Measurements from ENCODE around the gene PDE3B. TPM values are rescaled to one million over a fixed set of nuclear protein-coding genes. Genes with fewer than 3 reads are reported as not detected.
"Not testable (repeated sequence)": the region's sequence is repeated elsewhere in the genome, so short reads cannot be mapped to it uniquely, and the experiment has no call there.

PDE3B gene
- total RNA-seq, 1 experiment from 2014 or later: 0.23 TPM

DNA sequence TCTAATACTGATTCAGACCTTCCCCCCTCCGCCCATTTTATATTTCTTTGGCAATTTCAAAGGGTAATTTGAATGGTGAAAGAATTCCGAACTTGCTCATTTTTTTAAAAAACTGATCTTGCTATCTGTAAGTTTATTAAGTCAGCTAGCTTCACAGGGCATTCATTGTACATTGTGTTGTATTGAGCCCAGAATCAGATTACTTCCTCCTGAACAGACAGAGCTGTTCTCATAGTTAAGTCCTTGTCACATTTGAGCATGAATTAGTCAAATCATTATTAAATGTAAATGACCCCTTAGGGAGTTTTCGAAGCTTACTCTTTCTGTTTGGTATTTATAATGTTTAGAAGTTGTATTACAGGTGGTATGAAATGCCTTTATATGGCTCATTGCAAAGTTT is 214.0 kb downstream of the PDE3B start:
- DNase-seq (ENCODE audit: unreplicated experiment): no peak
- Mint-ChIP-seq H3K9me3 (ENCODE audit: unreplicated experiment) (no peaks in the 10 kb centered on the region), H3K36me3 (ENCODE audit: insufficient read depth, unreplicated experiment) (no peaks in the 10 kb centered on the region), H3K27me3 (ENCODE audit: insufficient read depth, unreplicated experiment) (peaks cover 22% of the 10 kb centered on the region), H3K27ac (ENCODE audit: low read depth, unreplicated experiment) (no peak overlapping the region), H3K4me3 (ENCODE audit: unreplicated experiment) (no peak overlapping the region), H3K4me1 (ENCODE audit: insufficient read depth, unreplicated experiment) (peaks cover 6% of the 10 kb centered on the region)
- TF ChIP-seq, protein P1, sequence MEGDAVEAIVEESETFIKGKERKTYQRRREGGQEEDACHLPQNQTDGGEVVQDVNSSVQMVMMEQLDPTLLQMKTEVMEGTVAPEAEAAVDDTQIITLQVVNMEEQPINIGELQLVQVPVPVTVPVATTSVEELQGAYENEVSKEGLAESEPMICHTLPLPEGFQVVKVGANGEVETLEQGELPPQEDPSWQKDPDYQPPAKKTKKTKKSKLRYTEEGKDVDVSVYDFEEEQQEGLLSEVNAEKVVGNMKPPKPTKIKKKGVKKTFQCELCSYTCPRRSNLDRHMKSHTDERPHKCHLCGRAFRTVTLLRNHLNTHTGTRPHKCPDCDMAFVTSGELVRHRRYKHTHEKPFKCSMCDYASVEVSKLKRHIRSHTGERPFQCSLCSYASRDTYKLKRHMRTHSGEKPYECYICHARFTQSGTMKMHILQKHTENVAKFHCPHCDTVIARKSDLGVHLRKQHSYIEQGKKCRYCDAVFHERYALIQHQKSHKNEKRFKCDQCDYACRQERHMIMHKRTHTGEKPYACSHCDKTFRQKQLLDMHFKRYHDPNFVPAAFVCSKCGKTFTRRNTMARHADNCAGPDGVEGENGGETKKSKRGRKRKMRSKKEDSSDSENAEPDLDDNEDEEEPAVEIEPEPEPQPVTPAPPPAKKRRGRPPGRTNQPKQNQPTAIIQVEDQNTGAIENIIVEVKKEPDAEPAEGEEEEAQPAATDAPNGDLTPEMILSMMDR (IDR thresholded peaks at IDR 0.05; ENCODE audit: unreplicated experiment): no peak
- ChIA-PET CTCF (interaction anchor here (0.5 to 1.2 kb wide), 4 partner anchors 17 to 353 kb away, joined by 3 to 6 read pairs (median 5); no protein-coding TSS in a partner anchor), POLR2A (interaction anchor here (1.5 kb wide), 1 partner anchor 34 kb away, joined by 7 read pairs; the partner anchor contains the start of gene CYP2R1)
- intact Hi-C loops (cut with micrococcal nuclease): no loop called here
- no TSS peak for BruUV-seq (replicated peaks)

GRCh38 chr11:14858404-14858803 is 214.8 kb downstream of the PDE3B start:
- no peak for DNase-seq (ENCODE audit: unreplicated experiment)
- CTCF ChIA-PET: interaction anchor here (1.2 kb wide), 1 partner anchor 16 kb away, joined by 3 read pairs; no protein-coding TSS in a partner anchor
- no TSS peak for BruUV-seq (replicated peaks)
- intact Hi-C loops (cut with micrococcal nuclease): no loop called here
- H3K27me3 Mint-ChIP-seq (ENCODE audit: insufficient read depth, unreplicated experiment): peaks cover 22% of the 10 kb centered on the region
- H3K36me3 Mint-ChIP-seq (ENCODE audit: insufficient read depth, unreplicated experiment): no peaks in the 10 kb centered on the region
- TF ChIP-seq, protein P1 (IDR thresholded peaks at IDR 0.05; ENCODE audit: unreplicated experiment): no peak
- no peaks in the 10 kb centered on the region for H3K9me3 Mint-ChIP-seq (ENCODE audit: unreplicated experiment)
- POLR2A ChIA-PET: interaction anchor here (1.5 kb wide), 1 partner anchor 33 kb away, joined by 7 read pairs; the partner anchor contains the start of gene CYP2R1
- H3K4me3 Mint-ChIP-seq (ENCODE audit: unreplicated experiment): no peak overlapping the region
- H3K27ac Mint-ChIP-seq (ENCODE audit: low read depth, unreplicated experiment): no peak overlapping the region
- H3K4me1 Mint-ChIP-seq (ENCODE audit: insufficient read depth, unreplicated experiment): no peaks in the 10 kb centered on the region

- Mint-ChIP-seq H3K9me3 (ENCODE audit: unreplicated experiment) (peaks cover 17% of the 10 kb centered on the region), H3K4me3 (ENCODE audit: unreplicated experiment) (no peak overlapping the region), H3K4me1 (ENCODE audit: insufficient read depth, unreplicated experiment) (no peaks in the 10 kb centered on the region), H3K36me3 (ENCODE audit: insufficient read depth, unreplicated experiment) (no peaks in the 10 kb centered on the region), H3K27ac (ENCODE audit: low read depth, unreplicated experiment) (no peak overlapping the region), H3K27me3 (ENCODE audit: insufficient read depth, unreplicated experiment) (peaks cover 22% of the 10 kb centered on the region)
- BruUV-seq (replicated peaks): no TSS peak
- CTCF ChIA-PET: interaction anchor here (0.7 to 2.1 kb wide), 4 partner anchors 31 to 742 kb away, joined by 3 to 7 read pairs (median 4); partner anchors contain the start of gene CYP2R1
- no peak for DNase-seq (ENCODE audit: unreplicated experiment)
- intact Hi-C loops (cut with micrococcal nuclease): no loop called here
- TF ChIP-seq, protein P1 (IDR thresholded peaks at IDR 0.05; ENCODE audit: unreplicated experiment): no peak
- POLR2A ChIA-PET: no interaction called here
These were observed 216.9 kb downstream of the PDE3B start for GRCh38 chr11:14860511-14860910.

GRCh38 chr11:14861680-14862079 is 218.1 kb downstream of the PDE3B start:
- peaks cover 17% of the 10 kb centered on the region for H3K9me3 Mint-ChIP-seq (ENCODE audit: unreplicated experiment)
- no peak for DNase-seq (ENCODE audit: unreplicated experiment)
- TF ChIP-seq, protein P1 (IDR thresholded peaks at IDR 0.05; ENCODE audit: unreplicated experiment): no peak
- H3K27me3 Mint-ChIP-seq (ENCODE audit: insufficient read depth, unreplicated experiment): peaks cover 13% of the 10 kb centered on the region
- no peak overlapping the region for H3K4me3 Mint-ChIP-seq (ENCODE audit: unreplicated experiment)
- CTCF ChIA-PET: interaction anchor here (1.5 to 2.1 kb wide), 2 partner anchors 30 to 46 kb away, joined by 4 to 7 read pairs; partner anchors contain the start of gene CYP2R1
- no peaks in the 10 kb centered on the region for H3K36me3 Mint-ChIP-seq (ENCODE audit: insufficient read depth, unreplicated experiment)
- POLR2A ChIA-PET: interaction anchor here (0.9 kb wide), 1 partner anchor 30 kb away, joined by 3 read pairs; no protein-coding TSS in a partner anchor
- no TSS peak for BruUV-seq (replicated peaks)
- H3K4me1 Mint-ChIP-seq (ENCODE audit: insufficient read depth, unreplicated experiment): no peaks in the 10 kb centered on the region
- intact Hi-C loops (cut with micrococcal nuclease): no loop called here
- no peak overlapping the region for H3K27ac Mint-ChIP-seq (ENCODE audit: low read depth, unreplicated experiment)

DNA sequence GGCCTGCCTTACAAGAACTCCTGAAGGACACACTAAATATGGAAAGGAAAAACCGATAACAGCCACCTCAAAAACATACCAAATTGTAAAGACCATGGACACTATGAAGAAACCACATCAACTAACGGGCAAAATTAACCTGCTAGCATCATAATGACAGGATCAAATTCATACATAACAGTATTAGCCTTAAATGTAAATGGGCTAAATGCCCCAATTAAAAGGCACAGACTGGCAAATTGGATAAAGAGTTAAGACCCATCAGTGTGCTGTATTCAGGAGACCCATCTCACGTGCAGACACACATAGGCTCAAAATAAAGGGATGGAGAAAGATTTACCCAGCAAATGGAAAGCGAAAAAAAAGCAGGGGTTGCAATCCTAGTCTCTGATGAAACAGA is 220.2 kb downstream of the PDE3B start:
- POLR2A ChIA-PET; H3K27me3 Mint-ChIP-seq (ENCODE audit: insufficient read depth, unreplicated experiment); CTCF ChIA-PET; intact Hi-C loops (cut with micrococcal nuclease); H3K4me3 Mint-ChIP-seq (ENCODE audit: unreplicated experiment); BruUV-seq (replicated peaks); H3K36me3 Mint-ChIP-seq (ENCODE audit: insufficient read depth, unreplicated experiment); H3K4me1 Mint-ChIP-seq (ENCODE audit: insufficient read depth, unreplicated experiment); DNase-seq (ENCODE audit: unreplicated experiment); H3K27ac Mint-ChIP-seq (ENCODE audit: low read depth, unreplicated experiment): not testable (repeated sequence)
- peaks cover 17% of the 10 kb centered on the region for H3K9me3 Mint-ChIP-seq (ENCODE audit: unreplicated experiment)
